HepG2 (cell line): ENCODE measurements around the gene HHLA2. TPM values are rescaled to one million over a fixed set of nuclear protein-coding genes. Genes with fewer than 3 reads are reported as not detected.

ENCODE experiments used
- FOXJ3 ChIP-seq: sonication (generic); formaldehyde crosslinking; IDR thresholded peaks from 2 replicates; pipeline ENCODE4 v1.4.0; 2020; ENCODE audit warnings: missing genetic modification reagents, mild to moderate bottlenecking, borderline replicate concordance
- ZNF878 ChIP-seq: sonication (generic); formaldehyde crosslinking; IDR thresholded peaks from 2 replicates; pipeline ENCODE4 v1.8.1; 2023; ENCODE audit warnings: mild to moderate bottlenecking, missing genetic modification reagents, moderate library complexity
- ZSCAN30 ChIP-seq: sonication (generic); formaldehyde crosslinking; IDR thresholded peaks from 2 replicates; pipeline ENCODE4 v1.5.0; 2020; ENCODE audit warnings: mild to moderate bottlenecking, missing genetic modification reagents
- ZSCAN5A ChIP-seq: sonication (generic); formaldehyde crosslinking; IDR thresholded peaks from 2 replicates; pipeline ENCODE4 v1.8.0; 2022; ENCODE audit warnings: mild to moderate bottlenecking, missing genetic modification reagents, borderline replicate concordance
- polyA plus RNA-seq, 8 experiments: library from polyadenylated mRNA; depleted of rRNA in 3 of 8; stranded (reverse) in 7 of 8; unstranded in 1 of 8; fragments of >200 nt; fragmentation: Illumina TruSeq in 4 of 8; extraction: Trizol in 4 of 8; gene quantifications; 2 replicates each; pipeline versions ENCODE4 v1.2.1 to v1.2.3, GENCODE V29; 2011 to 2016; ENCODE audit warnings: low read depth in 4 of 8, missing spikeins in 1 of 8, mixed read lengths in 1 of 8; ENCODE audit not compliant: insufficient read depth in 1 of 8
- total RNA-seq, 5 experiments: library from RNA; depleted of rRNA; stranded (reverse); fragments of >200 nt; fragmentation: Illumina TruSeq; extraction: Trizol; gene quantifications; 2 replicates each; pipeline ENCODE4 v1.2.3, GENCODE V29; 2016; ENCODE audit warnings: low read depth in 1 of 5
- TF ChIP-seq, protein P1 (sequence below): sonication (generic); formaldehyde crosslinking; IDR thresholded peaks from 2 replicates; pipeline ENCODE4 v1.4.0; 2020; ENCODE audit warnings: low read depth, missing genetic modification reagents
- TF ChIP-seq, protein P2 (sequence below): sonication (generic); formaldehyde crosslinking; IDR thresholded peaks from 2 replicates; pipeline ENCODE4 v1.4.0; 2020; ENCODE audit warnings: missing genetic modification reagents
- TF ChIP-seq, protein P3 (sequence below): sonication (generic); formaldehyde crosslinking; IDR thresholded peaks from 2 replicates; pipeline ENCODE4 v1.5.0; 2020; ENCODE audit warnings: missing genetic modification reagents

Gene HHLA2
- total and polyA plus RNA-seq, 2 of the 13 experiments (the other 11 are each of a cell fraction or from before 2014, with no cell fraction given) = not detected

GRCh38 chr3:108381529-108382140 is 85.3 kb downstream of the HHLA2 start (continued):
- no peak for TF ChIP-seq ZSCAN5A (CRISPR knock-in tag)
- TF ChIP-seq, protein P1, sequence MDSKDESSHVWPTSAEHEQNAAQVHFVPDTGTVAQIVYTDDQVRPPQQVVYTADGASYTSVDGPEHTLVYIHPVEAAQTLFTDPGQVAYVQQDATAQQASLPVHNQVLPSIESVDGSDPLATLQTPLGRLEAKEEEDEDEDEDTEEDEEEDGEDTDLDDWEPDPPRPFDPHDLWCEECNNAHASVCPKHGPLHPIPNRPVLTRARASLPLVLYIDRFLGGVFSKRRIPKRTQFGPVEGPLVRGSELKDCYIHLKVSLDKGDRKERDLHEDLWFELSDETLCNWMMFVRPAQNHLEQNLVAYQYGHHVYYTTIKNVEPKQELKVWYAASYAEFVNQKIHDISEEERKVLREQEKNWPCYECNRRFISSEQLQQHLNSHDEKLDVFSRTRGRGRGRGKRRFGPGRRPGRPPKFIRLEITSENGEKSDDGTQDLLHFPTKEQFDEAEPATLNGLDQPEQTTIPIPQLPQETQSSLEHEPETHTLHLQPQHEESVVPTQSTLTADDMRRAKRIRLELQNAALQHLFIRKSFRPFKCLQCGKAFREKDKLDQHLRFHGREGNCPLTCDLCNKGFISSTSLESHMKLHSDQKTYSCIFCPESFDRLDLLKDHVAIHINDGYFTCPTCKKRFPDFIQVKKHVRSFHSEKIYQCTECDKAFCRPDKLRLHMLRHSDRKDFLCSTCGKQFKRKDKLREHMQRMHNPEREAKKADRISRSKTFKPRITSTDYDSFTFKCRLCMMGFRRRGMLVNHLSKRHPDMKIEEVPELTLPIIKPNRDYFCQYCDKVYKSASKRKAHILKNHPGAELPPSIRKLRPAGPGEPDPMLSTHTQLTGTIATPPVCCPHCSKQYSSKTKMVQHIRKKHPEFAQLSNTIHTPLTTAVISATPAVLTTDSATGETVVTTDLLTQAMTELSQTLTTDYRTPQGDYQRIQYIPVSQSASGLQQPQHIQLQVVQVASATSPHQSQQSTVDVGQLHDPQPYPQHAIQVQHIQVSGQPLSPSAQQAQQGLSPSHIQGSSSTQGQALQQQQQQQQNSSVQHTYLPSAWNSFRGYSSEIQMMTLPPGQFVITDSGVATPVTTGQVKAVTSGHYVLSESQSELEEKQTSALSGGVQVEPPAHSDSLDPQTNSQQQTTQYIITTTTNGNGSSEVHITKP (CRISPR knock-in tag) = no peak
- TF ChIP-seq ZSCAN30 = no peak
- TF ChIP-seq, protein P2, sequence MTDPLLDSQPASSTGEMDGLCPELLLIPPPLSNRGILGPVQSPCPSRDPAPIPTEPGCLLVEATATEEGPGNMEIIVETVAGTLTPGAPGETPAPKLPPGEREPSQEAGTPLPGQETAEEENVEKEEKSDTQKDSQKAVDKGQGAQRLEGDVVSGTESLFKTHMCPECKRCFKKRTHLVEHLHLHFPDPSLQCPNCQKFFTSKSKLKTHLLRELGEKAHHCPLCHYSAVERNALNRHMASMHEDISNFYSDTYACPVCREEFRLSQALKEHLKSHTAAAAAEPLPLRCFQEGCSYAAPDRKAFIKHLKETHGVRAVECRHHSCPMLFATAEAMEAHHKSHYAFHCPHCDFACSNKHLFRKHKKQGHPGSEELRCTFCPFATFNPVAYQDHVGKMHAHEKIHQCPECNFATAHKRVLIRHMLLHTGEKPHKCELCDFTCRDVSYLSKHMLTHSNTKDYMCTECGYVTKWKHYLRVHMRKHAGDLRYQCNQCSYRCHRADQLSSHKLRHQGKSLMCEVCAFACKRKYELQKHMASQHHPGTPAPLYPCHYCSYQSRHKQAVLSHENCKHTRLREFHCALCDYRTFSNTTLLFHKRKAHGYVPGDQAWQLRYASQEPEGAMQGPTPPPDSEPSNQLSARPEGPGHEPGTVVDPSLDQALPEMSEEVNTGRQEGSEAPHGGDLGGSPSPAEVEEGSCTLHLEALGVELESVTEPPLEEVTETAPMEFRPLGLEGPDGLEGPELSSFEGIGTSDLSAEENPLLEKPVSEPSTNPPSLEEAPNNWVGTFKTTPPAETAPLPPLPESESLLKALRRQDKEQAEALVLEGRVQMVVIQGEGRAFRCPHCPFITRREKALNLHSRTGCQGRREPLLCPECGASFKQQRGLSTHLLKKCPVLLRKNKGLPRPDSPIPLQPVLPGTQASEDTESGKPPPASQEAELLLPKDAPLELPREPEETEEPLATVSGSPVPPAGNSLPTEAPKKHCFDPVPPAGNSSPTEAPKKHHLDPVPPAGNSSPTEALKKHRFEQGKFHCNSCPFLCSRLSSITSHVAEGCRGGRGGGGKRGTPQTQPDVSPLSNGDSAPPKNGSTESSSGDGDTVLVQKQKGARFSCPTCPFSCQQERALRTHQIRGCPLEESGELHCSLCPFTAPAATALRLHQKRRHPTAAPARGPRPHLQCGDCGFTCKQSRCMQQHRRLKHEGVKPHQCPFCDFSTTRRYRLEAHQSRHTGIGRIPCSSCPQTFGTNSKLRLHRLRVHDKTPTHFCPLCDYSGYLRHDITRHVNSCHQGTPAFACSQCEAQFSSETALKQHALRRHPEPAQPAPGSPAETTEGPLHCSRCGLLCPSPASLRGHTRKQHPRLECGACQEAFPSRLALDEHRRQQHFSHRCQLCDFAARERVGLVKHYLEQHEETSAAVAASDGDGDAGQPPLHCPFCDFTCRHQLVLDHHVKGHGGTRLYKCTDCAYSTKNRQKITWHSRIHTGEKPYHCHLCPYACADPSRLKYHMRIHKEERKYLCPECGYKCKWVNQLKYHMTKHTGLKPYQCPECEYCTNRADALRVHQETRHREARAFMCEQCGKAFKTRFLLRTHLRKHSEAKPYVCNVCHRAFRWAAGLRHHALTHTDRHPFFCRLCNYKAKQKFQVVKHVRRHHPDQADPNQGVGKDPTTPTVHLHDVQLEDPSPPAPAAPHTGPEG (CRISPR knock-in tag) = no peak
- TF ChIP-seq, protein P3, sequence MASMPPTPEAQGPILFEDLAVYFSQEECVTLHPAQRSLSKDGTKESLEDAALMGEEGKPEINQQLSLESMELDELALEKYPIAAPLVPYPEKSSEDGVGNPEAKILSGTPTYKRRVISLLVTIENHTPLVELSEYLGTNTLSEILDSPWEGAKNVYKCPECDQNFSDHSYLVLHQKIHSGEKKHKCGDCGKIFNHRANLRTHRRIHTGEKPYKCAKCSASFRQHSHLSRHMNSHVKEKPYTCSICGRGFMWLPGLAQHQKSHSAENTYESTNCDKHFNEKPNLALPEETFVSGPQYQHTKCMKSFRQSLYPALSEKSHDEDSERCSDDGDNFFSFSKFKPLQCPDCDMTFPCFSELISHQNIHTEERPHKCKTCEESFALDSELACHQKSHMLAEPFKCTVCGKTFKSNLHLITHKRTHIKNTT (CRISPR knock-in tag) = no peak
- TF ChIP-seq ZNF878 (CRISPR knock-in tag) = no peak
- TF ChIP-seq FOXJ3 = no peak
